Nephron progenitor cell (in vitro differentiated cells): ENCODE results near the gene KRTAP16-1.
A peak's percentile ranks its signal among the peaks of the same experiment; 100 is the strongest.

ENCODE experiments used
- DNase-seq: peaks from one replicate; pipeline ENCODE4 v3.0.0; 2021
- H3K27ac Mint-ChIP-seq: 2 replicates; pipeline ENCODE4 v1.8.0; 2021; ENCODE audit warnings: mild to moderate bottlenecking, moderate library complexity, mixed read lengths
- H3K27me3 Mint-ChIP-seq: 2 replicates; pipeline ENCODE4 v1.8.0; 2021; ENCODE audit warnings: mild to moderate bottlenecking, low read depth, mixed read lengths; ENCODE audit not compliant: poor library complexity
- H3K36me3 Mint-ChIP-seq: 2 replicates; pipeline ENCODE4 v1.8.0; 2021; ENCODE audit warnings: low read depth, mixed read lengths
- H3K4me1 Mint-ChIP-seq: 2 replicates; pipeline ENCODE4 v1.8.0; 2021; ENCODE audit warnings: mixed read lengths
- H3K4me3 Mint-ChIP-seq: 2 replicates; pipeline ENCODE4 v1.8.0; 2021; ENCODE audit warnings: mild to moderate bottlenecking, moderate library complexity, mixed read lengths
- H3K9me3 Mint-ChIP-seq: 2 replicates; pipeline ENCODE4 v1.8.0; 2021; ENCODE audit warnings: mild to moderate bottlenecking, moderate library complexity, mixed read lengths
- CTCF ChIP-seq: fragments of 200-600 bp; sonication (generic); IDR thresholded peaks from 2 replicates; pipeline ENCODE4 v1.5.0; 2021; ENCODE audit warnings: antibody characterized with exemption

KRTAP16-1 gene

GRCh38 chr17:41322903-41323895 lies 14.1 kb upstream of the KRTAP16-1 start:
- DNase-seq, result no peak
- no peak overlapping the region for H3K4me3 Mint-ChIP-seq
- H3K27ac Mint-ChIP-seq, result no peak overlapping the region
- H3K9me3 Mint-ChIP-seq, result peaks cover 25% of the 10 kb centered on the region
- TF ChIP-seq CTCF, result no peak
- H3K36me3 Mint-ChIP-seq, result peaks cover 5% of the 10 kb centered on the region
- H3K27me3 Mint-ChIP-seq, result peaks cover 6% of the 10 kb centered on the region
- H3K4me1 Mint-ChIP-seq, result peaks cover 9% of the 10 kb centered on the region

- peaks cover 26% of the 10 kb centered on the region for H3K9me3 Mint-ChIP-seq
- no peak for DNase-seq
- H3K4me3 Mint-ChIP-seq, result no peak overlapping the region
- H3K27ac Mint-ChIP-seq, result no peak overlapping the region
- H3K27me3 Mint-ChIP-seq, result peaks cover 6% of the 10 kb centered on the region
- peaks cover 5% of the 10 kb centered on the region for H3K36me3 Mint-ChIP-seq
- H3K4me1 Mint-ChIP-seq, result peaks cover 9% of the 10 kb centered on the region
- peak; percentile 82 for TF ChIP-seq CTCF
Measured at GRCh38 chr17:41322094-41322902, 13.2 kb upstream of the KRTAP16-1 start.

- no peak overlapping the region for H3K4me3 Mint-ChIP-seq
- H3K27me3 Mint-ChIP-seq, result peaks cover 15% of the 10 kb centered on the region
- peaks cover 5% of the 10 kb centered on the region for H3K36me3 Mint-ChIP-seq
- TF ChIP-seq CTCF, result no peak
- H3K9me3 Mint-ChIP-seq, result peaks cover 26% of the 10 kb centered on the region
- H3K4me1 Mint-ChIP-seq, result peaks cover 9% of the 10 kb centered on the region
- no peak for DNase-seq
- no peak overlapping the region for H3K27ac Mint-ChIP-seq
Measured at GRCh38 chr17:41318231-41318630, 9.1 kb upstream of the KRTAP16-1 start.

GRCh38 chr17:41315814-41316445 lies 6.8 kb upstream of the KRTAP16-1 start:
- H3K36me3 Mint-ChIP-seq, result peaks cover 5% of the 10 kb centered on the region
- no peak overlapping the region for H3K4me3 Mint-ChIP-seq
- H3K27me3 Mint-ChIP-seq, result peaks cover 18% of the 10 kb centered on the region
- peaks cover 25% of the 10 kb centered on the region for H3K9me3 Mint-ChIP-seq
- no peak for TF ChIP-seq CTCF
- no peak for DNase-seq
- H3K27ac Mint-ChIP-seq, result no peak overlapping the region
- H3K4me1 Mint-ChIP-seq, result no peaks in the 10 kb centered on the region

DNA sequence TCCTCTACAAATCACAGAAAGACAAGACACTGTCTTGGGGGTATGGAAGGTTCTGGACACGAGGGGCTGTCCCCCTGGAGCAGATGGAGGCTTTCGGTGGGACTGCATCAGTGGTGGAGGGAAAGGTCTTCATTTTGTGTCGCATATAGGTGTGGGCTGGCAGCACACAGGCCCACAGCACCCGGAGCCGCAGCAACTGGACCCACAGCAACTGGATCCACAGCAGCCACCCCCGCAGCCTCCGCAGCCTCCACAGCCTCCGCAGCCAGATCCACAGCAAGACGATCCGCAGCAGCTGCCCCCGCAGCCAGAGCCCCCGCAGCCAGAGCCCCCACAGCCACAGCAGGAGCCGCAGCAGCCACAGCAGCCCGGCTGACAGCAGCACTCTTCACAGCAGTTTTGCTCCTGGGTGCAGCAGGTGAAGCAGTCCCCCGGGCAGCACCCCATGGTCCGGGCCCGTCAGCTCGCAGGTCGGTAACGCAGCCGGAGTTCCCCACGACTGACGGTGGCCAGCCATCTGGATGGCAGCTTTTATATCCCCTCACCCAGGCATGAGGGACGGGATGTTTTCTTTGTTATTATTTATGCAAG lies 6.2 kb upstream of the KRTAP16-1 start, which contains the start of gene KRTAP17-1:
TSS of gene KRTAP17-1 (minus strand) at position 507 of the 591 bp plus-strand sequence. CDS start at position 447, 60 bp downstream.
- no peak for DNase-seq
- no peak for TF ChIP-seq CTCF
- peaks cover 5% of the 10 kb centered on the region for H3K36me3 Mint-ChIP-seq
- no peaks in the 10 kb centered on the region for H3K4me1 Mint-ChIP-seq
- H3K9me3 Mint-ChIP-seq, result peaks cover 19% of the 10 kb centered on the region
- peaks cover 18% of the 10 kb centered on the region for H3K27me3 Mint-ChIP-seq
- no peak within 1 kb of the TSS for H3K4me3 Mint-ChIP-seq
- no peak within 1 kb of the TSS for H3K27ac Mint-ChIP-seq
